Chondrocyte (in vitro differentiated cells): ENCODE measurements around the gene RAP1B. TPM values are rescaled to one million over a fixed set of nuclear protein-coding genes. Genes with fewer than 3 reads are reported as not detected.

Experiments
- DNase-seq: peaks from one replicate; pipeline ENCODE4 v3.0.0; 2021; ENCODE audit warnings: mixed read lengths, low spot score
- H3K27ac Mint-ChIP-seq: one replicate; pipeline ENCODE4 v1.8.0; 2021; ENCODE audit warnings: mild to moderate bottlenecking, moderate library complexity, mixed read lengths; ENCODE audit not compliant: unreplicated experiment
- H3K27me3 Mint-ChIP-seq: 2 replicates; pipeline ENCODE4 v1.8.0; 2021; ENCODE audit warnings: low read depth, mixed read lengths
- H3K36me3 Mint-ChIP-seq: 2 replicates; pipeline ENCODE4 v1.8.0; 2021; ENCODE audit warnings: low read depth, mixed read lengths
- H3K4me1 Mint-ChIP-seq: 2 replicates; pipeline ENCODE4 v1.8.0; 2021; ENCODE audit warnings: low read depth, mild to moderate bottlenecking, mixed read lengths
- H3K4me3 Mint-ChIP-seq: one replicate; pipeline ENCODE4 v1.8.0; 2021; ENCODE audit warnings: mild to moderate bottlenecking, moderate library complexity, mixed read lengths; ENCODE audit not compliant: unreplicated experiment
- H3K9me3 Mint-ChIP-seq: 2 replicates; pipeline ENCODE4 v1.8.0; 2021; ENCODE audit warnings: low read depth, mixed read lengths
- CTCF ChIP-seq: fragments of 200-600 bp; sonication (generic); IDR thresholded peaks from 2 replicates; pipeline ENCODE4 v1.5.0; 2021; ENCODE audit warnings: antibody characterized with exemption, mild to moderate bottlenecking, moderate library complexity
- long read RNA-seq: library from polyadenylated mRNA; stranded (forward); transcript quantifications from one replicate; pipeline ENCODE4 v2.0.0, GENCODE V29; 2021
- total RNA-seq: library from RNA; stranded (reverse); gene quantifications from 3 replicates; pipeline ENCODE4 v1.2.1, GENCODE V29; 2021

Gene RAP1B
- 163 to 239 TPM (median 229 TPM) in 3 replicates for total RNA-seq
- long read RNA-seq, full-length matches to known transcripts = 299 of 341 reads
- long read RNA-seq, partial matches to known transcripts = 3 of 341 reads
- long read RNA-seq, other reads (novel, unspliced or antisense) = 39 of 341 reads

DNA sequence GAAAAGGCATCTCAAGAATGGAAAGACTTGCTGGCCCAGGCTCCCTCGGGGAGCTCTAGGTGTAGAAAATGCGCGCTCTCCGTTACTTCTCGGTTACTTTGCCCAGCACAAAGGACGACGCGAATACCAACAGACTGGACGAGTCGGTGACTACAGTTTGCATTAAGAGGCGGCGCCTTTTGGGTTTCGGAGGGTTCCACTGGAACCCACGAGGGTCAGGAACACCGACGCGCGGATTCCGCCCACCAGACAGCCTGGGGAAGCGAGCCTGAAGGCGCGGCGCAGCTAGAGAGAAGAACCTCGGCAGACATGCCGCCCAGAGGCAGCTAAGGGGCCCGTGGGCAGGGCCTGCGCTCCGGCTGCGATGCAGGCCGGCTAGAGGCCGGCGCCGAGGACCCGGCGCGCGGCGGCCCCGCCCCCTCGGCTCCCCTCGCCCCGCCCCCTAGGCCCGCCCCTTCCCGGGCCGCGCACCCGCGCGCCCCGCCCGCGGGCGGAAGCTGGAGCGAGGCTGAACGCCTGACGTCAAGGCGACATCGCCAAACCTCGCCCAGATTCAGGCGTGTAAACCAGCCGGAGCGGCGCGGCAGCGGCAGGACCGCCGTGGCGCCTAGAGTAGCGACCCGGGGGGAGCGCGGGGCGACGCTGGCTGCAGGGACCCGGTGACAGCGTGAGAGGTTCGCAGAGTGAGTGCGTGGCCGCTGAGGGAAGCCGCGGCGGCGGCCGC, at the start of gene RAP1B:
RAP1B (plus strand) TSS at position 530 of the 724 bp plus-strand sequence. CDS start 37,826 bp downstream, outside the sequence.
- H3K9me3 Mint-ChIP-seq = no peaks in the 10 kb centered on the region
- peak within 1 kb of the TSS; percentile 91 for H3K4me3 Mint-ChIP-seq
- peaks cover 48% of the 10 kb centered on the region for H3K4me1 Mint-ChIP-seq
- peak within 1 kb of the TSS; percentile 99 for H3K27ac Mint-ChIP-seq
- H3K27me3 Mint-ChIP-seq = no peaks in the 10 kb centered on the region
- TF ChIP-seq CTCF = peak; percentile 34
- DNase-seq = no peak
- peaks cover 6% of the 10 kb centered on the region for H3K36me3 Mint-ChIP-seq

DNA sequence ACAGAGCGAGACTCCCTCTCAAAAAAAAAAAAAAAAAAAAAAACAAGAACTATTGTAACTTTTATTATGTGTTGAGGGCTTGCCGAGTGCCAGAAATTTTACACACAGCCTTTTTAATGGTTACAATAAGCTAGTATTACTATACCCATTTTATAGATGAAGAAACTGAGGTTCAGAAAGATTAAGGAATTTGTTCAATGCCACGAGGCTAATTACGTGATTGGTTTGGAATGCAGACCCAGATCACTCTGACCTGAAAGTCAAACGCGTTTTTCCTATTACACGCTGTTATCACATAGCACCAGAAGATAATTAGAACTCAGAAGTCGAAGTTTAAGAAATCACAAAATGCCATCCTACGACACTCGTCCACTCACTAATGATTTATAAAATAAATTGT, 48.9 kb upstream of the RAP1B start:
- Mint-ChIP-seq H3K4me3 (no peak overlapping the region), H3K9me3 (no peaks in the 10 kb centered on the region), H3K4me1 (peaks cover 32% of the 10 kb centered on the region), H3K27ac (no peak overlapping the region), H3K36me3 (no peaks in the 10 kb centered on the region), H3K27me3 (no peaks in the 10 kb centered on the region)
- TF ChIP-seq CTCF = no peak
- DNase-seq = no peak

GRCh38 chr12:68564166-68564565, 46.5 kb upstream of the RAP1B start:
- H3K36me3 Mint-ChIP-seq = no peaks in the 10 kb centered on the region
- no peak overlapping the region for H3K27ac Mint-ChIP-seq
- no peak for TF ChIP-seq CTCF
- H3K4me3 Mint-ChIP-seq = no peak overlapping the region
- no peaks in the 10 kb centered on the region for H3K27me3 Mint-ChIP-seq
- no peak for DNase-seq
- H3K4me1 Mint-ChIP-seq = peaks cover 14% of the 10 kb centered on the region
- no peaks in the 10 kb centered on the region for H3K9me3 Mint-ChIP-seq

DNA sequence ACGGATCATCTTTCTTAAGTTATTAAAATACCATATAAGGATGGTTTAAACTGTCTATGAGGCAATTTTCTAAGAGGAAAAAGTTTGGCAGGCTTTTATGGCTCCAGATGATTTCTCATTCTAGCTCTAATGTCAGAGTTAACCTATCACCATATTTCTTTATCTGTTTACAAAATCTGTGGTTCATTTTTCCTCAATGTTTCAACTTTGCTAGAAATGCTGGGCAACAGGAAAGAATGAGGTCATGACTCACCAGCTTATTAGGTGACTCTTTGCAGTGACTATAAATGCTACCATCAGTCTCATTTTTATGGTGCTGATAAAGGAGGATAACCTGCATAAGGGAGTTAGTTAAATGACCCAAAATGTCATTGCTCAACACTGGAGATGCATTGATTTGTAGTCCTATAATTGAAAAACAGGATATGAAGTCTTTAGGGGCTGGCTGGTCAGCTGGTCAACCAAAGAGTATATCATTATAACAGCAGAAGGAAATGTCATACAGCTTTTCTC, 45.3 kb upstream of the RAP1B start:
- Mint-ChIP-seq H3K9me3 (no peaks in the 10 kb centered on the region), H3K27me3 (no peaks in the 10 kb centered on the region), H3K4me3 (no peak overlapping the region), H3K27ac (no peak overlapping the region), H3K36me3 (no peaks in the 10 kb centered on the region), H3K4me1 (peaks cover 8% of the 10 kb centered on the region)
- TF ChIP-seq CTCF = no peak
- no peak for DNase-seq

- Mint-ChIP-seq H3K4me3 (no peak overlapping the region), H3K27me3 (no peaks in the 10 kb centered on the region), H3K36me3 (no peaks in the 10 kb centered on the region), H3K9me3 (no peaks in the 10 kb centered on the region), H3K4me1 (peaks cover 8% of the 10 kb centered on the region), H3K27ac (no peak overlapping the region)
- no peak for TF ChIP-seq CTCF
- DNase-seq = no peak
Measured at GRCh38 chr12:68568922-68569569, 41.7 kb upstream of the RAP1B start.
